Large intestine (tissue), 3 donors: Measurements from ENCODE around the gene LRMDA. TPM values are rescaled to one million over a fixed set of nuclear protein-coding genes. Genes with fewer than 3 reads are reported as not detected.

Source experiments
- DNase-seq, 2 donors: peaks; one replicate each; pipeline versions ENCODE4 v3.0.0 to v3.0.0-alpha.2; 2013
- H3K27ac ChIP-seq: one replicate; pipeline ENCODE4 v1.5.1; 2013; ENCODE audit warnings: low read length
- H3K27me3 ChIP-seq: 2 replicates; pipeline ENCODE4 v1.6.1; 2013; ENCODE audit warnings: low read length; ENCODE audit not compliant: control insufficient read depth, insufficient read depth
- H3K36me3 ChIP-seq: 2 replicates; pipeline ENCODE4 v1.6.1; 2013; ENCODE audit warnings: low read length; ENCODE audit not compliant: control insufficient read depth, insufficient read depth
- H3K4me1 ChIP-seq: one replicate; pipeline ENCODE4 v1.6.1; 2013; ENCODE audit warnings: low read length; ENCODE audit not compliant: control insufficient read depth, insufficient read depth
- H3K4me3 ChIP-seq: one replicate; pipeline ENCODE4 v1.5.1; 2013; ENCODE audit warnings: low read length
- H3K9me3 ChIP-seq: one replicate; pipeline ENCODE4 v1.6.1; 2013; ENCODE audit warnings: mild to moderate bottlenecking, low read depth, low read length, moderate library complexity; ENCODE audit not compliant: control insufficient read depth
- WGBS: methylation state at CpG from one replicate; pipeline ENCODE4 v1.1.5; 2013; ENCODE audit warnings: low lambda C conversion rate; ENCODE audit not compliant: insufficient coverage; 5-methylcytosine and 5-hydroxymethylcytosine counted together
- polyA plus RNA-seq: library from polyadenylated mRNA; unstranded; fragments of 120-200 nt; gene quantifications from one replicate; pipeline ENCODE4 v1.2.1, GENCODE V29; 2013

LRMDA gene
- polyA plus RNA-seq, 1 donor, result 5.3 TPM

- peaks cover 7% of the 10 kb centered on the region for H3K9me3 ChIP-seq
- no peak overlapping the region for H3K27ac ChIP-seq
- WGBS, result no CpG with 5 or more reads among the region's 1 CpG
- H3K36me3 ChIP-seq, result no peaks in the 10 kb centered on the region
- H3K4me1 ChIP-seq, result no peaks in the 10 kb centered on the region
- no peak for DNase-seq
- H3K27me3 ChIP-seq, result no peaks in the 10 kb centered on the region
- no peak overlapping the region for H3K4me3 ChIP-seq
These were observed 150.7 kb downstream of the LRMDA start for GRCh38 chr10:75582102-75582501.

- no peak overlapping the region for H3K27ac ChIP-seq
- no CpG with 5 or more reads among the region's 1 CpG for WGBS
- peaks cover 7% of the 10 kb centered on the region for H3K9me3 ChIP-seq
- H3K27me3 ChIP-seq, result no peaks in the 10 kb centered on the region
- no peaks in the 10 kb centered on the region for H3K4me1 ChIP-seq
- no peak overlapping the region for H3K4me3 ChIP-seq
- no peaks in the 10 kb centered on the region for H3K36me3 ChIP-seq
- no peak for DNase-seq
These were observed 153.9 kb downstream of the LRMDA start for GRCh38 chr10:75585294-75585693.

GRCh38 chr10:75586814-75587213, 155.4 kb downstream of the LRMDA start:
- no CpG with 5 or more reads among the region's 1 CpG for WGBS
- peaks cover 7% of the 10 kb centered on the region for H3K9me3 ChIP-seq

GRCh38 chr10:75588031-75588430, 156.6 kb downstream of the LRMDA start:
- H3K27ac ChIP-seq, result no peak overlapping the region
- H3K9me3 ChIP-seq, result peaks cover 3% of the 10 kb centered on the region
- 80% methylated on average over 1 of the region's 1 CpG for WGBS
- no peak overlapping the region for H3K4me3 ChIP-seq
- H3K27me3 ChIP-seq, result no peaks in the 10 kb centered on the region
- no peaks in the 10 kb centered on the region for H3K36me3 ChIP-seq
- no peaks in the 10 kb centered on the region for H3K4me1 ChIP-seq
- DNase-seq, result no peak

More at GRCh38 chr10:75586814-75587213, 155.4 kb downstream of the LRMDA start:
- Histone ChIP-seq H3K4me3 (no peak overlapping the region), H3K36me3 (no peaks in the 10 kb centered on the region), H3K27ac (no peak overlapping the region), H3K4me1 (no peaks in the 10 kb centered on the region), H3K27me3 (no peaks in the 10 kb centered on the region)
- DNase-seq, result no peak

- Histone ChIP-seq H3K27me3 (no peaks in the 10 kb centered on the region), H3K4me3 (no peak overlapping the region), H3K27ac (no peak overlapping the region), H3K36me3 (no peaks in the 10 kb centered on the region), H3K4me1 (no peaks in the 10 kb centered on the region), H3K9me3 (peaks cover 3% of the 10 kb centered on the region)
- WGBS, result 100% methylated on average over 1 of the region's 3 CpGs
- no peak for DNase-seq
These were observed 158.7 kb downstream of the LRMDA start for GRCh38 chr10:75589895-75590654.

GRCh38 chr10:75592151-75592787, 160.8 kb downstream of the LRMDA start:
- no peak for DNase-seq
- no peaks in the 10 kb centered on the region for H3K27me3 ChIP-seq
- H3K4me1 ChIP-seq, result peaks cover 2% of the 10 kb centered on the region
- peaks cover 3% of the 10 kb centered on the region for H3K9me3 ChIP-seq
- no peak overlapping the region for H3K4me3 ChIP-seq
- no peaks in the 10 kb centered on the region for H3K36me3 ChIP-seq
- no peak overlapping the region for H3K27ac ChIP-seq
- WGBS, result 100% methylated on average over 1 of the region's 31 CpGs

GRCh38 chr10:75592791-75593643, 161.6 kb downstream of the LRMDA start:
- Histone ChIP-seq H3K9me3 (peaks cover 3% of the 10 kb centered on the region), H3K27ac (no peak overlapping the region), H3K36me3 (no peaks in the 10 kb centered on the region), H3K27me3 (no peaks in the 10 kb centered on the region), H3K4me3 (no peak overlapping the region), H3K4me1 (peaks cover 2% of the 10 kb centered on the region)
- 53% methylated on average over 5 of the region's 8 CpGs for WGBS
- DNase-seq, result no peak

GRCh38 chr10:75593692-75594556, 162.5 kb downstream of the LRMDA start:
- H3K27me3 ChIP-seq, result no peaks in the 10 kb centered on the region
- H3K36me3 ChIP-seq, result no peaks in the 10 kb centered on the region
- H3K9me3 ChIP-seq, result peaks cover 3% of the 10 kb centered on the region
- H3K27ac ChIP-seq, result no peak overlapping the region
- no CpG with 5 or more reads among the region's 14 CpGs for WGBS
- peaks cover 2% of the 10 kb centered on the region for H3K4me1 ChIP-seq
- H3K4me3 ChIP-seq, result no peak overlapping the region
- DNase-seq, result no peak

GRCh38 chr10:75596930-75597620, 165.7 kb downstream of the LRMDA start:
- H3K4me1 ChIP-seq, result peaks cover 5% of the 10 kb centered on the region
- no CpG with 5 or more reads among the region's 6 CpGs for WGBS
- DNase-seq, result no peak
- H3K4me3 ChIP-seq, result no peak overlapping the region
- H3K9me3 ChIP-seq, result peaks cover 3% of the 10 kb centered on the region
- no peak overlapping the region for H3K27ac ChIP-seq
- no peaks in the 10 kb centered on the region for H3K36me3 ChIP-seq
- H3K27me3 ChIP-seq, result no peaks in the 10 kb centered on the region
